ENCODE results near the gene RALY. TPM values are rescaled to one million over a fixed set of nuclear protein-coding genes. Genes with fewer than 3 reads are reported as not detected.
A peak's percentile ranks its signal among the peaks of the same experiment; 100 is the strongest.
"Not testable (repeated sequence)": the region's sequence is repeated elsewhere in the genome, so short reads cannot be mapped to it uniquely, and the experiment has no call there.

RALY gene
- total RNA-seq, 2 donors from 2014 or later: 37.9 to 49.3 TPM

- Histone ChIP-seq H3K27me3 (no peaks in the 10 kb centered on the region), H3K9me3 (no peaks in the 10 kb centered on the region), H3K4me1 (no peaks in the 10 kb centered on the region), H3K27ac (no peak overlapping the region), H3K36me3 (replicated peaks in 1 of 2; ENCODE audit: insufficient read depth in 1 of 2, low read depth in 2 of 2) (no peaks in the 10 kb centered on the region), H3K4me3 (no peak overlapping the region)
- ATAC-seq: no peak
- intact Hi-C loops (cut with DNase I): no loop called here
- no peak for TF ChIP-seq POLR2A (IDR thresholded peaks at IDR 0.05)
- TF ChIP-seq, protein P1, sequence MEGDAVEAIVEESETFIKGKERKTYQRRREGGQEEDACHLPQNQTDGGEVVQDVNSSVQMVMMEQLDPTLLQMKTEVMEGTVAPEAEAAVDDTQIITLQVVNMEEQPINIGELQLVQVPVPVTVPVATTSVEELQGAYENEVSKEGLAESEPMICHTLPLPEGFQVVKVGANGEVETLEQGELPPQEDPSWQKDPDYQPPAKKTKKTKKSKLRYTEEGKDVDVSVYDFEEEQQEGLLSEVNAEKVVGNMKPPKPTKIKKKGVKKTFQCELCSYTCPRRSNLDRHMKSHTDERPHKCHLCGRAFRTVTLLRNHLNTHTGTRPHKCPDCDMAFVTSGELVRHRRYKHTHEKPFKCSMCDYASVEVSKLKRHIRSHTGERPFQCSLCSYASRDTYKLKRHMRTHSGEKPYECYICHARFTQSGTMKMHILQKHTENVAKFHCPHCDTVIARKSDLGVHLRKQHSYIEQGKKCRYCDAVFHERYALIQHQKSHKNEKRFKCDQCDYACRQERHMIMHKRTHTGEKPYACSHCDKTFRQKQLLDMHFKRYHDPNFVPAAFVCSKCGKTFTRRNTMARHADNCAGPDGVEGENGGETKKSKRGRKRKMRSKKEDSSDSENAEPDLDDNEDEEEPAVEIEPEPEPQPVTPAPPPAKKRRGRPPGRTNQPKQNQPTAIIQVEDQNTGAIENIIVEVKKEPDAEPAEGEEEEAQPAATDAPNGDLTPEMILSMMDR (IDR thresholded peaks at IDR 0.05): no peak
- no peak for DNase-seq
- whole genome bisulfite sequencing, 2 donors: 75 to 91% methylated on average over 10 of the region's 10 CpGs
These were observed 134.1 kb downstream of the RALY start for GRCh38 chr20:34127792-34128191.

GRCh38 chr20:34129518-34130162, 135.9 kb downstream of the RALY start:
- 1 to 2% methylated on average over 10 of the region's 10 CpGs for WGBS, 2 donors

GRCh38 chr20:34131491-34131890, 137.8 kb downstream of the RALY start:
- no peak overlapping the region for H3K4me3 ChIP-seq
- DNase-seq (no peak), ATAC-seq (no peak)
- intact Hi-C loops (cut with DNase I): no loop called here
- H3K4me1 ChIP-seq: no peaks in the 10 kb centered on the region
- no peak for TF ChIP-seq POLR2A (IDR thresholded peaks at IDR 0.05)
- TF ChIP-seq, protein P1 (IDR thresholded peaks at IDR 0.05): no peak
- H3K27me3 ChIP-seq: no peaks in the 10 kb centered on the region
- 82 to 83% methylated on average over 4 of the region's 4 CpGs for WGBS, 2 donors
- no peak overlapping the region for H3K27ac ChIP-seq
- no peaks in the 10 kb centered on the region for H3K36me3 ChIP-seq (replicated peaks in 1 of 2; ENCODE audit: insufficient read depth in 1 of 2, low read depth in 2 of 2)
- no peaks in the 10 kb centered on the region for H3K9me3 ChIP-seq

More at GRCh38 chr20:34129518-34130162, 135.9 kb downstream of the RALY start:
- no peak overlapping the region for H3K4me3 ChIP-seq
- ATAC-seq (peak; percentile 95), DNase-seq (peak; percentile 59 to 80 (median 76))
- intact Hi-C loops (cut with DNase I): no loop called here
- no peaks in the 10 kb centered on the region for H3K36me3 ChIP-seq (replicated peaks in 1 of 2; ENCODE audit: insufficient read depth in 1 of 2, low read depth in 2 of 2)
- H3K27ac ChIP-seq: no peak overlapping the region
- H3K27me3 ChIP-seq: no peaks in the 10 kb centered on the region
- H3K9me3 ChIP-seq: no peaks in the 10 kb centered on the region
- TF ChIP-seq, protein P1 (IDR thresholded peaks at IDR 0.05): peak; percentile 78 to 93 (median 87)
- TF ChIP-seq POLR2A (IDR thresholded peaks at IDR 0.05): no peak
- no peaks in the 10 kb centered on the region for H3K4me1 ChIP-seq

GRCh38 chr20:34132491-34132890, 138.8 kb downstream of the RALY start:
- WGBS, 2 donors: 77% methylated on average over 5 of the region's 26 CpGs; no CpG with 5 or more reads in 1 of the 2 donors
- H3K4me1 ChIP-seq; H3K9me3 ChIP-seq; H3K27ac ChIP-seq; H3K27me3 ChIP-seq; ATAC-seq; intact Hi-C loops (cut with DNase I); H3K36me3 ChIP-seq (replicated peaks in 1 of 2; ENCODE audit: insufficient read depth in 1 of 2, low read depth in 2 of 2); H3K4me3 ChIP-seq; DNase-seq: not testable (repeated sequence)

GRCh38 chr20:34132943-34133342, 139.2 kb downstream of the RALY start:
- ATAC-seq; H3K27me3 ChIP-seq; H3K9me3 ChIP-seq; intact Hi-C loops (cut with DNase I); H3K27ac ChIP-seq; H3K4me3 ChIP-seq; H3K36me3 ChIP-seq (replicated peaks in 1 of 2; ENCODE audit: insufficient read depth in 1 of 2, low read depth in 2 of 2); H3K4me1 ChIP-seq; DNase-seq: not testable (repeated sequence)
- WGBS, 2 donors: 74 to 75% methylated on average over 6 to 11 of the region's 21 CpGs

DNA sequence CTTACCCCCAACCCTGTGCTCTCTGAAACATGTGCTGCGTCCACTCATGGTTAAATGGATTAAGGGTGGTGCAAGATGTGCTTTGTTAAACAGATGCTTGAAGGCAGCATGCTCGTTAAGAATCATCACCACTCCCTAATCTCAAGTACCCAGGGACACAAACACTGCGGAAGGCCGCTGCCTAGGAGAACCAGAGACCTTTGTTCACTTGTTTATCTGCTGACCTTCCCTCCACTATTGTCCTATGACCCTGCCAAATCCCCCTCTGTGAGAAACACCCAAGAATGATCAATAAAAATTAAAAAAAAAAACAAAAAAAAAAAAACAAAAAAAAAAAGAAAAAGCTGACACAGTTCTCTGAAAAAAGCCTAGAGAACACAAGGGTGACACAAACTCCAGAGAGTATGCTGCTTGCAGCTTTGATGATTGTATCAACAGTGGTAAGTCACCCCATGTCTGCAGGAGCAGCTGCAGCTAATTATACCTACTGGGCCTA, 139.7 kb downstream of the RALY start:
- H3K36me3 ChIP-seq (replicated peaks in 1 of 2; ENCODE audit: insufficient read depth in 1 of 2, low read depth in 2 of 2); H3K27me3 ChIP-seq; ATAC-seq; H3K27ac ChIP-seq; H3K9me3 ChIP-seq; DNase-seq; intact Hi-C loops (cut with DNase I); H3K4me1 ChIP-seq; H3K4me3 ChIP-seq: not testable (repeated sequence)
- WGBS, 2 donors: 35 to 83% methylated on average over 1 to 4 of the region's 4 CpGs

Small RNA genes lying within 50 kb of the gene (microRNA-seq; reads per million reads assigned to microRNA genes)
- 0 reads per million in 2 donors for gene MIR4755 (ENCODE audit: borderline number of aligned reads in 2 of 2, borderline replicate concordance in 2 of 2)

Small RNA genes lying within 50 kb of the gene (small RNA-seq; reads per million reads assigned to genes)
- not detected for gene MIR4755

Other genes starting within 250 kb of the RALY start
- gene CHMP4B, start 182.6 kb upstream of the RALY start, total RNA-seq: 10 to 100 TPM; 24.1 to 43.3 TPM
- 10 to 100 TPM; 22.6 to 40.2 TPM for gene EIF2S2, start 118.3 kb downstream of the RALY start, total RNA-seq
- not detected for gene ASIP, start 247.5 kb downstream of the RALY start, total RNA-seq

Measured in body of pancreas (tissue), 4 donors.